ENCODE measurements around the gene ANO7.

Gene ANO7

DNA sequence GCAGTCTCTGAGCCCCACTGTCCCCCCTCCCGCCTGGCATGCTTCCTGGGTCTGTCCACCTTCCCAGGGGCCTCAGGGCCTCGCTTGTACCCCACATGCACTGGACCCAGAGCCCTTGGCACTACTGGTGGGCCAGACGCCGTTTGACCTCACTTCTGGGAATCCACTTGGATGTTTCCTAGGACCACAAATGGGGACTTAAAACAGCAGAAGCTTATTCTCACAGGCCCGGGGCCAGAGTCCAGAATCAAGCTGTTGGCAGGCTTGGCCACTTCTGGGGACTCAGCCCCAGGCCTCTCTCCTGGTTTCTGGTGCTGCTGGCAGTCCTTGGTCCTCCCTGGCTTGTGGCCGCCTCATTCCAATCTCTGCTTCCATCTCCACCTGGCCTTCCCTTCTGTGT, 19.6 kb downstream of the ANO7 start:
- no peak for DNase-seq (ENCODE audit: low spot score)

DNA sequence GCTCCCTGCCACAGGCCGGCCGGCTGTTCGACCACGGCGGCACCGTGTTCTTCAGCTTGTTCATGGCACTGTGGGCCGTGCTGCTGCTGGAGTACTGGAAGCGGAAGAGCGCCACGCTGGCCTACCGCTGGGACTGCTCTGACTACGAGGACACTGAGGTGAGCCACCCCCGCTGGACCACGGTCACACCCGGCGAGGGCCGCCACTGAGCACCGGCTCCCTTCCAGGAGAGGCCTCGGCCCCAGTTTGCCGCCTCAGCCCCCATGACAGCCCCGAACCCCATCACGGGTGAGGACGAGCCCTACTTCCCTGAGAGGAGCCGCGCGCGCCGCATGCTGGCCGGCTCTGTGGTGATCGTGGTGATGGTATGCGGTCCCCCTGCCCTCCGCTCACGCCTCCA, 20.8 kb downstream of the ANO7 start:
- DNase-seq (ENCODE audit: low spot score): no peak

DNA sequence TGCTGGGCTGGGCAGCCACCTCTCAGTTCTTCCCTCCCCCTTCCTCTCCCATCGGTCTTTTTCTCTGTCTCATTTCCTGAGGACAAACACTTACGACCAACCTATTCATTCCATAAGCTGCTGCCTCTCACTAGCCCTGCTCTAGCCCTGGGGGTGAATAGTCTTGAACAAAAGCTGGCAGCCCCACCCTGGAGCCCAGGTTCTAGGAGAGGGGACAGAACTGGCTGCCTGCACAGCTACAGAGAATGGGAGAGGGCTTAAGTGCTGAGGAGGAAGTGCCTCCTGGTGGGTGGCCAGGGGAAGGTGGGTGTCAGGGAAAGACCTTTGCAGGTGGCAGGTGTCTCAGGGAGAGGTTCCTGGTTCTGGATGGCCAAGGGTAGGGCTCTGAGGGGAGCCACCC, 22.8 kb downstream of the ANO7 start:
- DNase-seq (ENCODE audit: low spot score): no peak

DNA sequence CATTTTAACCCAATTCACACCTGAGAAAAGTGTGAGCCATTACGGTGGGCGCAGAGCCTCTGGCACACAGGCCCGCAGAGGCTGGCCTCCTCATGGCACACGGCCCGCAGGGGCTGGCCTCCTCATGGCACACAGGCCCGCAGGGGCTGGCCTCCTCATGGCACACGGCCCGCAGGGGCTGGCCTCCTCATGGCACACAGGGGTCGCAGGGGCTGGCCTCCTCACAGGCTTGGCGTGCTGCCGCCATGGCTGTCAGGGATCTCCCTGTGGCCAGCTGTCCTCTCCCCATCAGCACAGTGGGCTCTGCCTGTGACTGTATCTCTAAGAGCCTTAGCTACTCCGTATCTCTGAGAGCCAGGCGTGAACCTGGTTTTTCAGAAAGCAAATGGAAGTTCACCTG, 24.6 kb downstream of the ANO7 start:
- DNase-seq (ENCODE audit: low spot score): no peak

DNA sequence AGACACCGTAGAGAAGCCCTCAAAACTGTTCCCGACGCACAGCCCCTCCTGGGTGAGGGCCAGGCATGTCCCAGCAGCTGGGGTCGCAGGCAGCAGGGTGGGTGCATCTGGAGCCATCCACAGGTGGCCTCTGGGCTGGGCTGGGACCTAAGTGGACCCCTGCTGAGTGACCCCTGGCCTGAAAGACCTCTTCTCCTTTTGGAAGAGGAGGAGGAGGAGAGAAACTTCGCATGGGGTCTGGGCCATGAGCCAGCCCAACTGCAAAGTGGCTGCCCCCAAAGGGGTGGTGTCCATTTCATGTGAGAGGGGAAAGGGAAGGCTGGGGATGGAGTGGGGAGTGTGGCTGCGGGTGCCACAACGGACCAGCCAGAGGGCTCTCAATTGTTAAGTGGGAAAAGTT, 25.1 kb downstream of the ANO7 start:
- DNase-seq (ENCODE audit: low spot score): no peak

DNA sequence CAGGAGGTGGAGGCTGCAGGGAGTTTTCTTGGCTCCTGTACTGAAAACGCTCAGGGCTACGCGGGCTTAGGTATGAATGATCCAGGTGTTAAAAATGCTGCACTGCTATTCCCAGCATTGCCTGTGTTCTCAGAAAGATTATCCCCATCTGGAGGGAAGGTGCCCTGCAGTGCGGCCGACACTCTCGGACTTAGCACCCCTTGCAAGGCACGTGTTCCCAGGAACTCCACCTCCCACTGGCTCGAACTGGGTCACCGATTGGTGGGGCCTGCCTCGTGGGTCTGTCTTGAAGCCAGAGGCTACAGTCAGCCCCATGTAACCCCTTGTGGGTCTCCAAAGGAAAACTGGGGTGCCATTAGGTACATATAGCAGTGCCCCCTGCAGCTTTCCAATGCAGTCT, 25.7 kb downstream of the ANO7 start:
- DNase-seq (ENCODE audit: low spot score): no peak

DNA sequence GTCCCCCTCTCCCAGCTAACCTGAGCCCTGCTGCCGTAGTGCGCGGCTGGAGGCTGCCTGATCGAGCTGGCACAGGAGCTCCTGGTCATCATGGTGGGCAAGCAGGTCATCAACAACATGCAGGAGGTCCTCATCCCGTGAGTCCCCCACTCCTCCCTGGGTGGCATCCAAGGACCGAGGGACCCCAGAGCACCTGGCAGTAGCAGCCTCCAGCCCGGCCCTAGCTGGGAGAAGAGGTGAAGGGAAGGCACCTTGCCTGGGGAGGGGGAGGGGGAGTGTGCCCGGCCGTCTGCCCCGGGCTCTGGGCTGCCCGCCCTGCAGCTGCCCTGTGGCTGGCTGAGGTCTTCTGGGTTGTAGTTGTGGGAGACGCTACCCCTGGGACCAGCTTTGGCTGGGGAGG, 26.3 kb downstream of the ANO7 start:
- DNase-seq (ENCODE audit: low spot score): no peak

DNA sequence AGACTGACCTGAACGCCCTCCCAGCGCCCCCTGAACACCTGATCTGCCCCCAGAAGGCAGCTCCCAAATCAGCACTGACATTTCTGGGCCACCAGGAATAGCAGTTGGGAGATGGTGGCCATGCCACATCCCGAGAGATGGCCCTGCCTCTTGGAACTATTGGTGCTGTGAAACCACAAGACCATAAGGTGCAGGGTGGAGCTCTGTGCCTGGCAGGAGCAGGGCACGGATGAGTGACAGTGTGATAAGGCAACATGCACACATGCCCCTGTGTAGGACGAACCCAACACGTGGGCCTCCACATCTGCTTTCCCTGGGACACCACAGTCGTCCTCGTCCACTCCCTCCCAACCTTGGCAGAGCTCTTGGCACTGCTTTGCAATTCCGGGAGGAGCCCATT, 26.9 kb downstream of the ANO7 start:
- DNase-seq (ENCODE audit: low spot score): no peak

DNA sequence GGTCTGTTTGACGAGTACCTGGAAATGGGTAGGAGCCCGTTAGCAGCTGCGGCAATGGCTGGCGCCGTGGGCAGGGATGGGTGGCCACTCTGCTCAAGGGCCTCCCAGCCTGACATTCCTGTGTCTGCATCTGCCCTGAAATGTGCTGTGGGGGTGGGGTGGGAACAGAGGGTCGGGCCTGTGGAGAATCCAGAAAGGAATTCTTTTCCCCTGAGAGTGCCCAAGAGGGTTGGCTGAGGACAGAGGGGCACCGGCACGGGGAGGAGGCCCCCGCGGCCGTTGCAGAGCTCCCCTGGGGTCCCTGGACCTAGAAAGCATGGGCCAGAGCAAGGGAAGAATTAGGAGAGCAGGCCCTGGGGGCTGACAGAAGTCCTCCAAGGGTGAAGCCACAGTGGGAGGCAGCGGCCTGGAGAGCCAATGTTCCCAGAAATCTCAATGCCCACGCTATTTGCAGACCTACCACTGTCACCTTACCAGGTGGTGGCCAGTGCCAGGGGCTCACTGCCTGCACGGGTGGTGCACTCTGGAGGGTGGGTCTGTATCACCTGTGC, 27.8 kb downstream of the ANO7 start:
- peak; percentile 65 for DNase-seq (ENCODE audit: low spot score)

DNA sequence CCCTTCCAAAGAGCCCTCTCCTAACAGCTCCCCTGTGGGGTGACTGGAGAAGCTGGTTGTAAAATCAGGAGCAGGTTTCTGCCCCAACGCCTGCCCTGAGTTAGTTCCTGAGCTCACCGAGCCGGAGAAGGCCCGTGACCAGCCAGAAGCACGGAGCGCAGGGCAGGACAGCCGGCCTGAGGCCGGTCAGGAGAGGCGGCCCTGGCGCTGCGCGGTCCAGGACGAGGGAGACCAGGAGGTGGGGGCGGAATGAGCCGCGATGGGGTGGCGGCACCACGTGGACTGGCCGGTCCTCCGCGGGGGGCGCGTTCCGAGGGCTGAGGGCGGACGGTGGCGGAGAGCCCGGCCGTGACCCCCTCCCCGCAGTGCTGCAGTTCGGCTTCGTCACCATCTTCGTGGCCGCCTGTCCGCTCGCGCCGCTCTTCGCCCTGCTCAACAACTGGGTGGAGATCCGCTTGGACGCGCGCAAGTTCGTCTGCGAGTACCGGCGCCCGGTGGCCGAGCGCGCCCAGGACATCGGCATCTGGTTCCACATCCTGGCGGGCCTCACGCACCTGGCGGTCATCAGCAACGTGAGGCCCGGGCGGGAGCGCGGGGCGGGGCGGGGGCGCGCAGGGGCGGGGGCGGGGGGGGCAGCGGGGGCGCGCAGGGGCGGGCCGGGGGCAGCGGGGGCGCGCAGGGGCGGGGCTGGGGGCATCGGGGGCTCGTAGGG, 29.0 kb downstream of the ANO7 start:
- DNase-seq (ENCODE audit: low spot score): peak; percentile 84

DNA sequence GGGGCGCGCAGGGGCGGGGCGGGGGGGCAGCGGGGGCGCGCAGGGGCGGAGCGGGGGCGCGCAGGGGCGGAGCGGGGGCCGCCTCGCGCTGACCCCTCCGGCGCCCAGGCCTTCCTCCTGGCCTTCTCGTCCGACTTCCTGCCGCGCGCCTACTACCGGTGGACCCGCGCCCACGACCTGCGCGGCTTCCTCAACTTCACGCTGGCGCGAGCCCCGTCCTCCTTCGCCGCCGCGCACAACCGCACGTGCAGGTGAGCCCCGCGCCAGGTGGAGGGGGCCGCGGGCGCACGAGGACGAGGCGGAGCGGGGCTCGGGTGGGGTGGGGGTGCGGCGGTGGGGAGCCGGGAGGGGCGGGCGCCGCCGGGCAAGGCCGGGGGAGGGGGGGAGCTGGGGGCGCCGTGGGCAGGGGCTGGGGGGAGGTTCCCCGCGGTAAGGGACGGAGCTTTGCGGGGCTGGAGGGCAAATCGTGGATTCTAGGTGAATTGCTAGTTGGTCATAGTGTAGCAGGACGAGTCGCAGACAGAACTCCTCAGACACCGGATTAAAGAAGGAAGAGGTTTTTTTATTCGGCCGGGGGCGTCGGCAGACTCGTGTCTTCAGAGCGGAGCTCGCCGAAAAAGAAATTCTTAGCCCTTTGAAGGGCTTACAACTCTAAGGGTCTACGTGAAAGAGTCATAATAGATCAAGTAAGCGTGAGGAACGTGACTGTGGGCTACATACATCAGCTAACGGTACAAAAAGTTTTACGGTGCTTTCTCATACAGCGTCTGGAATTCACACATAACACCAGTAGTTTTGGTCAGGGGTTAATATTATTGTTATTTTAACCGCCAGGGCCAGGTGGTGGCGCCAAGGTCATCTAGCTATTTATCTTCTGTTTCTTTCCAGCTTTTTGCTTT, 29.9 kb downstream of the ANO7 start:
- DNase-seq (ENCODE audit: low spot score): peak; percentile 75

DNA sequence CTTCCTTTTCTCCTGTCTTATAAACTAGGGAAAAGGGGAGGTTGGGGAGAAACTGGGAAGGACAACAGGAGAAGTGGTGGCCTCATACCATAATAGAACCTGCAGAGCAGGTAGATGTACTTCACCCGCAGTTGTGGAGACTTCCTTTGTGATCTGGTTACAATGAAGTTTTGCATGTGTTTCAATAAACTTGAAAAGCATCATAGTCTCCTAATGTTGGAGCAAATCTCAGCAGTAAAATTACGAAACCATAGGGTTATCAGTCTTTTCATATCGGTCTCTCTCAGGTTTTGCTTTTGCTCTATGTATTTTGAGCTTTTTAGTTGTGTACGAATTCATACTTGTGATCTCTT, 30.5 kb downstream of the ANO7 start:
- no peak for DNase-seq (ENCODE audit: low spot score)

DNA sequence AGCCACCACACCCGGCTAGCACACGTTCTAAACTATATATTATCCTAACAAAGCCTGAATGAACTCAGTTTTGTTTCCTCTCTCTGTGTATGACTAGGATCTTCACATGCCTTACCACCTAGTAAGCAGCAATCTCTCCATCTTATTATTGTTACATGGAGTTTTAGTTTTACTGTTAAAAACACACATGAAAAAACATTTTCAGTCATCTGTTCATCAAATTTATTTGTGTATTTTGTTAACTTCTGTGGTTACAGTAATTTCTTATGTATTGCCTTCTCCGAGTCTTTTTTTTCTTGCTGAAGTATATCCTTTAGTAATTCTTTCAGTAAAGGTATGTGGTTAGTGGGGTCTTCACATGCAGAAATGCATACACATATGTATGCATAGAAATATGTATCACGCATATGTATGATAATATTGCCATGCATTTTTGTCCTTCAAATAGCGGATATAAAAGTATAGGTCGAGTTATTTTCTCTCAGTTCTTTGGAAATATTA, 31.4 kb downstream of the ANO7 start:
- DNase-seq (ENCODE audit: low spot score): no peak

DNA sequence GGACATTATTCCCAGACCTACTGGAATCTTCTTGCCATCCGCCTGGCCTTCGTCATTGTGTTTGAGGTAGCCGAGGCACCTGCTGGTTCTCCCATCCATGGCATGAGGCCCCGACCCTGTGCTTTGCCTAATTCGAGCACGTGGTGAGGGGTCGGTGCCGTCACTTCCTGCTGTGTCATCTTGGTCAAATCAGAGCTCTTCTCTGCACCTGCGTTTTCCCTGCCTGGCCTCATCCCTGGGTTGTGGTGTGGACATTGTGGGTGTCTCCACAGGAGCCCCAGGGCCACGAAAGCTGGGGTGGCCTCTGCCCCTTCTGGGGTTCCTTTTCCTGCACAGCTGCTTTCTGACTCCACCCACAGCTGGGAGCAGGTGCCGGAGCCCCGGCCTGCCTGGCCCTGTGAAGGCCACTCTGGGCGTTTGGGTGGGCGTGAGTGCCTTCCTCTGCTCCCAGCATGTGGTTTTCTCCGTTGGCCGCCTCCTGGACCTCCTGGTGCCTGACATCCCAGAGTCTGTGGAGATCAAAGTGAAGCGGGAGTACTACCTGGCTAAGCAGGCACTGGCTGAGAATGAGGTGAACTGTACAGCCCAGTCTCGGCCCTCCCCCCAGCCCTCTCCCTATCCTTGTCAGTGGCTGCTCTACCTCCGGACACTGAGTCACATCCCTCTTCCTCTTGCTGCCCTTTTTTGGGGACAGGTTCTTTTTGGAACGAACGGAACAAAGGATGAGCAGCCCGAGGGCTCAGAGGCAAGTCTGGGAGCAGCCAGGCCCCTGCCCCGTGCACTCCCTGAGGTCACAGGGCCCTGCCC, 34.9 kb downstream of the ANO7 start:
- no peak for DNase-seq (ENCODE audit: low spot score)

DNA sequence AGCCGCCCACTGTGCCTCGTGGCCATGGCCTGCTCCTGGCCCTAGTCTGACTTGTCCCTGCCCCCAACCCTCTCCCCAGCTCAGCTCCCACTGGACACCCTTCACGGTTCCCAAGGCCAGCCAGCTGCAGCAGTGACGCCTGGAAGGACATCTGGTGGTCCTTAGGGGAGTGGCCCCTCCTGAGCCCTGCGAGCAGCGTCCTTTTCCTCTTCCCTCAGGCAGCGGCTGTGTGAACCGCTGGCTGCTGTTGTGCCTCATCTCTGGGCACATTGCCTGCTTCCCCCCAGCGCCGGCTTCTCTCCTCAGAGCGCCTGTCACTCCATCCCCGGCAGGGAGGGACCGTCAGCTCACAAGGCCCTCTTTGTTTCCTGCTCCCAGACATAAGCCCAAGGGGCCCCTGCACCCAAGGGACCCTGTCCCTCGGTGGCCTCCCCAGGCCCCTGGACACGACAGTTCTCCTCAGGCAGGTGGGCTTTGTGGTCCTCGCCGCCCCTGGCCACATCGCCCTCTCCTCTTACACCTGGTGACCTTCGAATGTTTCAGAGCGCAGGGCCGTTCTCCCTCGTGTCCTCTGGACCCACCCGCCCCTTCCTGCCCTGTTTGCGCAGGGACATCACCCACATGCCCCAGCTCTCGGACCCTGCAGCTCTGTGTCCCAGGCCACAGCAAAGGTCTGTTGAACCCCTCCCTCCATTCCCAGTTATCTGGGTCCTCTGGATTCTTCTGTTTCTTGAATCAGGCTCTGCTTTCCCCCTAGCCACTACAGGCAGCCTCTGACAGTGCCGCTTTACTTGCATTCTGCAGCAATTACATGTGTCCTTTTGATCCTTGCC, 35.8 kb downstream of the ANO7 start:
- peak; percentile 62 for DNase-seq (ENCODE audit: low spot score)

DNA sequence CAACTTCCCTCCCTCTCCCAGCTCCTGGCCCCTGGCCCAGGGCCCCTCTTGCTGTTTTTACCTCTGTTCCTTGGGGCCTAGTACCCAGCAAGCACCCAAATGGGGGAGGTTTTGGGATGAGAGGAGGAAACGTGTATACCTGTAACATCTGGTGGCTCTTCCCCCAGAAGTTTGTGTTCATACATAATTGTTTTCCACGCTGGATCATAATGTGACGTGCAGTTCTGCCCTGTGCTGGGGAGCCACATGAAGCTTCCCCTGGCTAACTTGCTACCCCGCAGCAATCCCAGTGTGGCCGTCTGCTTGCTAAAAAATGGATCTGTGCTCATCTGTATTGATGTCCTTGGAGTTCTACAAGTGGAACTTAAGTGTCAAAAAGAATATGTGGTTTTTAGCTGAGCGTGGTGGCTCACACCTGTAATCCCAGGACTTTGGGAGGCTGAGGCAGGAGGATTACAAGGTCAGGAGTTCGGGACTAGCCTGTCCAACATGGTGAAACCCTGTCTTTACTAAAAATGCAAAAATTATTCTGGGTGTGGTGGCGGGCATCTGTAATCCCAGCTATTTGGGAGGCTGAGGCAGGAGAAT, 36.5 kb downstream of the ANO7 start:
- no peak for DNase-seq (ENCODE audit: low spot score)

DNA sequence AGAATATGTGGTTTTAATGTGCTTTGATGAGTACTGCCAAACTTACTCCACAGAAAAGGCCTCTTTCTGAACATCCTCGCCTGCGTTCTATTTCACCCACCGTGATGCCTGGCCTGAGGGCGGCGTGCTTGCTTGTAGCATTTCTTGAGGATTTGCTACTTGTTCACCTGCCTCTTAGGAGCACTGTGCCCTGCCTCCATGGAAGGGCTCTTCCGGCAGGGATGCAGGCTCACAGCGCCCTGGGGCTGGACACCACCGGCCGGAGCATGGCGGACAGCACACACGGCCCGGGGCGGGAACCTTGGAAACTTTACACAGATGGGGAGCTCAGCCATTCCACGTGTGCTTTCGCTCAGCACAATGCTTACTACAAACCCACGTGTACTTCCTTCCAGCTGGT, 37.1 kb downstream of the ANO7 start:
- DNase-seq (ENCODE audit: low spot score): no peak

DNA sequence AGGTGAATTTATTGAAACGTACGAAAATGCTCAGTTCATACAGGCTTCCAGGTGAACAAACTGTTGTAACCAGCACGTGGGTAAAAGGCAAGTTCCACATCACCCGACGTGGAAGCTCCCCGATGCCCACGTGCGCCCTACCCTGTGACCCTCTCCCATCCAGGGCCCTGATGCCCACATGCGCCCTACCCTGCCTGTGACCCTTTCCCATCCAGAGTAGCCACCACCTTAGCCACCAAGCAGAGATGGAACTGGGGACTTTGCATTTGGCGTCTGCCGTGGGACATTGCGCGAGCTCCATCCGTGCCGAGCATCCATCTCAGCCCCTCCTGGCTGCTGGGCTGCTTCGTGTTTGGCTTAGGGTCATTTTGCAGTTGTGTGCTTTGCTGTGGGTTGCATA, 37.5 kb downstream of the ANO7 start:
- no peak for DNase-seq (ENCODE audit: low spot score)

DNA sequence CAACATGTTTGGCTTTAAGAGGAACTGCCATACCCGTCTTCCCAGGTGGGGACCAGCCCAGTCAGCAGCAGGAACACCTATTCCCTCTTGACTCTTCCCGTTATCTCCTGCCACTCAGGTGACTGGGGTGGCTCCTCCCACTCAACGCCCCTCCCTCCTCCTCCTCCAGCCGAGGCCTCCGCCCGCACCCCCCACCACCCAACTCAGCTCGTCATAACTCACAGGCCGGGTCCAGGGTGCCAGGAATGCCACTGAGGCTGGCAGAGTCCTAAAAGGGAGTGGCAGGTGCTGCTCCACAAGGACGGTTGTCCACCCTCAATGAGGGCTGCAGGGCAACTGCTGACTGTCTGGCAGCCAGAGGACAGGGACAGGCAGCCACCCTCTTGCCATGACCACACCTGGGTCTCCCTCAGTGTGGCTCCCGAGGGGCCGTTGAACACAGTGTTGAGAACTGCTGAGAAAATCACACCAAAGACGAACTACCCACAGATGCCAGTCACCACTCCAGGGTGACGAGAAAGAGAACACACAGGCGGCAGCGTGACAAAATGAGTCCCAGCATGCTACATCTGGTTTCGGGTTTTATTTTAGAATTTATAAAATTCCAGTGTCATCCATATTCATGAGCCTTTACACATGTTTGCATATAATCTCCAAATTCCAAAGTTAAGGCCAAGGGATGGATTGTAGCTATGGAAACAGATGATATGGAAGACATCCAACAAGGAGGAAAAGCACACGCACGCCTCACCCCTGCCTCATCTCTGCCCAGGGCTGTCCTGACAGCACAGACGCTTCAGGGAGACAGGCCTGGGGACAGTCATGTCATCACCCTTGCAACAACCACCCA, 38.5 kb downstream of the ANO7 start:
- DNase-seq (ENCODE audit: low spot score): no peak

DNA sequence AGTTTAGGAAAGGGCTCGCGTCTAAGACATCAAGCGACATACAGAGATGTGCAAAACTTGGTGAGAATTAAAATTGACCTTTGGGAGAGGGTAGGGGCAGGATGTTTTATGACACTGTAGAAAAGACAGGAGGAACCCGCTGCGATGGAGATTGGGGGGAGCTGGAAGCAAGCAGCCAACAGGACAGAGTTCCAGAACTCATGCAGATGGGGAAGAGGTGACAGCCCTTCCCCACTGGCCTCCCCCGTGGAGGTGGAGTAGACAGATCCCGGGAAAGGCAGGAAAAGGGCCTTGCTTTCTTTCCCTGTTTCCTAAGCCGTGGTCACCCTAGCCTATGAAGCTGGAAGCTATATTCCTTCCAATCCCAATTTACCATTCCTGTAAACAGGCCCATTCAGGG, 39.1 kb downstream of the ANO7 start:
- no peak for DNase-seq (ENCODE audit: low spot score)

Measured in ecto neural progenitor cell (in vitro differentiated cells).